GM08714 (cell line): ENCODE results near the gene CPLANE1.

ENCODE experiments used
- H3K4me3 ChIP-seq: fragments of 200-500 bp; sonication (Bioruptor generic); 2 replicates; pipeline ENCODE4 v1.5.1; 2014; ENCODE audit warnings: mild to moderate bottlenecking, low read length, inconsistent platforms
- ZNF274 ChIP-seq: IDR thresholded peaks from 2 replicates; pipeline ENCODE4 v1.6.1; 2012; ENCODE audit warnings: mild to moderate bottlenecking, low read depth, low read length

The CPLANE1 gene

GRCh38 chr5:37080697-37081096, 168.5 kb downstream of the CPLANE1 start:
- no peak for TF ChIP-seq ZNF274
- no peak overlapping the region for H3K4me3 ChIP-seq

GRCh38 chr5:37077146-37077545, 172.0 kb downstream of the CPLANE1 start:
- no peak for TF ChIP-seq ZNF274

GRCh38 chr5:37075399-37075950, 173.7 kb downstream of the CPLANE1 start:
- H3K4me3 ChIP-seq, result no peak overlapping the region
- no peak for TF ChIP-seq ZNF274

More at GRCh38 chr5:37077146-37077545, 172.0 kb downstream of the CPLANE1 start:
- no peak overlapping the region for H3K4me3 ChIP-seq

- H3K4me3 ChIP-seq, result no peak overlapping the region
- no peak for TF ChIP-seq ZNF274
These were observed 177.1 kb downstream of the CPLANE1 start for GRCh38 chr5:37071901-37072581.

- H3K4me3 ChIP-seq, result no peak overlapping the region
- no peak for TF ChIP-seq ZNF274
These were observed 177.7 kb downstream of the CPLANE1 start for GRCh38 chr5:37071487-37071886.

GRCh38 chr5:37064442-37064841, 184.7 kb downstream of the CPLANE1 start:
- no peak for TF ChIP-seq ZNF274

GRCh38 chr5:37063739-37064138, 185.4 kb downstream of the CPLANE1 start:
- no peak overlapping the region for H3K4me3 ChIP-seq
- TF ChIP-seq ZNF274, result no peak

More at GRCh38 chr5:37064442-37064841, 184.7 kb downstream of the CPLANE1 start:
- H3K4me3 ChIP-seq, result no peak overlapping the region

GRCh38 chr5:37060030-37060429, 189.1 kb downstream of the CPLANE1 start:
- TF ChIP-seq ZNF274, result no peak
- H3K4me3 ChIP-seq, result no peak overlapping the region

DNA sequence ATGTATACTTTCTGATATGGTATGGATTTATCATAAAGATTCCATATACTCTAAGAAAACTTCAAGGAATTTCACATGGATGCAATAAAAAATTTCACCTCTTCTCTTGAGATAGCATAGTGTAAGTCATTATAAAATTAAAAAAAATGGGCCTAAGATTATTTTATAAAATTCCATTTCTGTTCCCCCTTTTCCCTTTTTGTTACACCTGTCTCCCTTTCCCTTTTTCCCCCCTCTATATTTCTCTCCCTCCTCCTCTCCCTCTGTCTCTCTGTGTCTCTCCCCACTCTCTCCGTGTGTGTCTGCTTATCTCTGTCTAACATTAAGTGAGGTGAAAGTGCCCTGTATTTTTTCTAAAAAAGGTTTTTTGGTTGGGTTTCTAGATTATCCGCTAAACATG, 192.4 kb downstream of the CPLANE1 start:
- TF ChIP-seq ZNF274, result no peak
- no peak overlapping the region for H3K4me3 ChIP-seq
